H1 (cell line): ENCODE results near the gene CNNM2. TPM values are rescaled to one million over a fixed set of nuclear protein-coding genes. Genes with fewer than 3 reads are reported as not detected.

Experiments
- CTCF ChIA-PET: fragments of 300-600 bp; sonication (Branson Sonifier 250); formaldehyde crosslinking; loops from one replicate; lab custom pipeline; 2021; ENCODE audit not compliant: partially characterized antibody; lab: Charles Lee
- POLR2A ChIA-PET: fragments of 300-600 bp; sonication (Branson Sonifier 250); formaldehyde crosslinking; loops from one replicate; lab custom pipeline; 2021; ENCODE audit warnings: inconsistent platforms; ENCODE audit not compliant: partially characterized antibody; lab: Charles Lee
- DNase-seq, 2 experiments: peaks; one replicate each; pipeline versions ENCODE4 v3.0.0 to v3.0.0-alpha.2; 2010 to 2022; ENCODE audit warnings: low spot score in 2 of 2, low read depth in 1 of 2, mixed read lengths in 1 of 2
- FAIRE-seq: peaks from 2 replicates; lab custom pipeline; 2011; peaks lifted over from hg19 to GRCh38; lab: Jason Lieb, UNC
- H2AFZ ChIP-seq: 2 replicates; pipeline ENCODE4 v1.8.1; 2012; ENCODE audit warnings: low read length, inconsistent platforms
- H2AK5ac ChIP-seq: 2 replicates; pipeline ENCODE4 v1.6.1; 2013; ENCODE audit warnings: low read depth, low read length
- H2BK120ac ChIP-seq: replicated peaks from 2 replicates; pipeline ENCODE3; 2013; ENCODE audit warnings: low read depth, low read length, inconsistent platforms
- H2BK12ac ChIP-seq: 2 replicates; pipeline ENCODE4 v1.6.1; 2013; ENCODE audit warnings: low read depth, low read length
- H2BK15ac ChIP-seq: 2 replicates; pipeline ENCODE4 v1.6.1; 2013; ENCODE audit warnings: low read length
- H2BK20ac ChIP-seq: 2 replicates; pipeline ENCODE4 v1.6.1; 2013; ENCODE audit warnings: low read length
- H2BK5ac ChIP-seq: 2 replicates; pipeline ENCODE4 v1.6.1; 2013; ENCODE audit warnings: low read depth, low read length
- H3K14ac ChIP-seq: 2 replicates; pipeline ENCODE4 v1.6.1; 2013; ENCODE audit warnings: inconsistent platforms; ENCODE audit not compliant: insufficient read length
- H3K18ac ChIP-seq: 2 replicates; pipeline ENCODE4 v1.6.1; 2013; ENCODE audit warnings: low read length; ENCODE audit errors: extremely low read depth
- H3K23ac ChIP-seq: 2 replicates; pipeline ENCODE4 v1.6.1; 2013; ENCODE audit warnings: inconsistent platforms; ENCODE audit not compliant: insufficient read length
- H3K23me2 ChIP-seq: 2 replicates; pipeline ENCODE4 v1.6.1; 2013; ENCODE audit warnings: low read depth, low read length
- H3K27ac ChIP-seq: 2 replicates; pipeline ENCODE4 v1.6.1; 2011; ENCODE audit warnings: low read depth, low read length, inconsistent platforms
- H3K27me3 ChIP-seq, 4 experiments: replicated peaks in 1 of 4; 1 replicate in 1 of 4; 2 replicates in 3 of 4; pipeline versions ENCODE4 v1.6.1 to v1.8.1; 2011 to 2013; ENCODE audit warnings: low read length in 3 of 4, mild to moderate bottlenecking in 3 of 4, inconsistent platforms in 2 of 4, mixed read lengths in 2 of 4, moderate library complexity in 1 of 4; ENCODE audit not compliant: control insufficient read depth in 3 of 4, insufficient read depth in 3 of 4; ENCODE audit errors: extremely low read depth in 1 of 4
- H3K36me3 ChIP-seq, 4 experiments: 2 replicates each; pipeline versions ENCODE4 v1.6.1 to v1.8.1; 2011 to 2013; ENCODE audit warnings: mild to moderate bottlenecking in 4 of 4, low read length in 3 of 4, moderate library complexity in 2 of 4, control low read depth in 1 of 4, inconsistent platforms in 1 of 4; ENCODE audit not compliant: insufficient read depth in 4 of 4, control insufficient read depth in 2 of 4
- H3K4ac ChIP-seq: replicated peaks from 2 replicates; pipeline ENCODE3; 2013; ENCODE audit warnings: low read length, low read depth, mixed read lengths, inconsistent platforms; ENCODE audit not compliant: insufficient read length
- H3K4me1 ChIP-seq, 4 experiments: replicated peaks in 1 of 4; 1 replicate in 1 of 4; 2 replicates in 3 of 4; pipeline versions ENCODE4 v1.6.1 to v1.8.1; 2011 to 2013; ENCODE audit warnings: low read length in 3 of 4, inconsistent platforms in 2 of 4, mixed read lengths in 1 of 4; ENCODE audit not compliant: insufficient read depth in 4 of 4, control insufficient read depth in 3 of 4
- H3K4me2 ChIP-seq, 2 experiments: 2 replicates each; pipeline versions ENCODE4 v1.6.1 to v1.8.1; 2011 to 2013; ENCODE audit warnings: low read depth in 2 of 2, low read length in 2 of 2, control low read depth in 1 of 2, inconsistent platforms in 1 of 2, mild to moderate bottlenecking in 1 of 2; ENCODE audit not compliant: insufficient read depth in 1 of 2
- H3K4me3 ChIP-seq, 4 experiments: fragments of 200-600, 300-600 bp in 1 of 4; sonication (generic), shearing (Covaris generic), sonication (Bioruptor Twin) in 1 of 4; 2 replicates each; pipeline versions ENCODE4 v1.5.1 to v1.8.1; 2011 to 2016; ENCODE audit warnings: low read length in 4 of 4, low read depth in 3 of 4, control low read depth in 2 of 4, inconsistent platforms in 2 of 4, mild to moderate bottlenecking in 2 of 4, mixed read lengths in 1 of 4, moderate library complexity in 1 of 4; ENCODE audit not compliant: insufficient read depth in 2 of 4; ENCODE audit errors: extremely low read depth in 1 of 4
- H3K56ac ChIP-seq: replicated peaks from 2 replicates; pipeline ENCODE3; 2013; ENCODE audit warnings: low read depth, mild to moderate bottlenecking, mixed read lengths, low read length, inconsistent platforms; ENCODE audit not compliant: insufficient read length
- H3K79me1 ChIP-seq: 2 replicates; pipeline ENCODE4 v1.6.1; 2013; ENCODE audit warnings: low read depth, low read length, control low read depth
- H3K79me2 ChIP-seq, 2 experiments: 2 replicates each; pipeline versions ENCODE4 v1.6.1 to v1.8.1; 2012 to 2013; ENCODE audit warnings: low read length in 2 of 2, mild to moderate bottlenecking in 2 of 2, inconsistent platforms in 1 of 2; ENCODE audit not compliant: insufficient read depth in 2 of 2, control insufficient read depth in 1 of 2
- H3K9ac ChIP-seq, 4 experiments: replicated peaks in 1 of 4; 1 replicate in 1 of 4; 2 replicates in 3 of 4; pipeline versions ENCODE4 v1.6.1 to v1.8.1; 2011 to 2013; ENCODE audit warnings: low read depth in 3 of 4, low read length in 3 of 4, control low read depth in 2 of 4, mild to moderate bottlenecking in 2 of 4, moderate library complexity in 2 of 4, inconsistent platforms in 1 of 4; ENCODE audit errors: extremely low read depth in 1 of 4
- H3K9me3 ChIP-seq, 2 experiments: 2 replicates each; pipeline versions ENCODE4 v1.6.1 to v1.8.1; 2012 to 2013; ENCODE audit warnings: mild to moderate bottlenecking in 2 of 2, moderate library complexity in 2 of 2, control low read depth in 1 of 2, inconsistent platforms in 1 of 2, low read depth in 1 of 2, low read length in 1 of 2, mixed read lengths in 1 of 2; ENCODE audit not compliant: insufficient read depth in 2 of 2
- H4K20me1 ChIP-seq, 2 experiments: replicated peaks in 1 of 2; 2 replicates each; pipeline versions ENCODE3 to v1.8.1; 2011 to 2013; ENCODE audit warnings: inconsistent platforms in 2 of 2, low read length in 2 of 2, mild to moderate bottlenecking in 1 of 2; ENCODE audit not compliant: insufficient read depth in 2 of 2, control insufficient read depth in 1 of 2
- H4K5ac ChIP-seq: 2 replicates; pipeline ENCODE4 v1.6.1; 2013; ENCODE audit warnings: low read length, low read depth, mixed read lengths, inconsistent platforms; ENCODE audit not compliant: insufficient read length
- H4K8ac ChIP-seq: 2 replicates; pipeline ENCODE4 v1.8.0; 2013; ENCODE audit warnings: mild to moderate bottlenecking, moderate library complexity, low read length, inconsistent platforms; ENCODE audit not compliant: insufficient read depth; ENCODE audit errors: extremely low read depth
- H4K91ac ChIP-seq: replicated peaks from 2 replicates; pipeline ENCODE3; 2013; ENCODE audit warnings: low read length, mixed read lengths, inconsistent platforms; ENCODE audit not compliant: insufficient read length
- ASH2L ChIP-seq: fragments of 200-600, 300-600 bp; sonication (generic); IDR thresholded peaks from one replicate; pipeline ENCODE4 v1.7.1; 2017; ENCODE audit warnings: low read length
- KDM4A ChIP-seq: IDR thresholded peaks from one replicate; pipeline ENCODE4 v1.7.1; 2012; ENCODE audit warnings: low read depth, mild to moderate bottlenecking, moderate library complexity, low read length, inconsistent platforms; ENCODE audit not compliant: severe bottlenecking
- TCF12 ChIP-seq: IDR thresholded peaks from 2 replicates; pipeline ENCODE4 v1.6.1; 2011; ENCODE audit warnings: low read depth, mild to moderate bottlenecking, low read length
- ZNF274 ChIP-seq: IDR thresholded peaks from 2 replicates; pipeline ENCODE4 v1.7.0; 2012; ENCODE audit warnings: low read length, borderline replicate concordance; ENCODE audit errors: extremely low read depth
- polyA plus RNA-seq, 7 experiments: library from polyadenylated mRNA; depleted of rRNA in 3 of 7; stranded (reverse) in 5 of 7; unstranded in 2 of 7; fragments of >200 nt in 5 of 7; fragments of 200-250 nt in 2 of 7; gene quantifications; 1 replicate in 5 of 7; 2 replicates in 1 of 7; 4 replicates in 1 of 7; pipeline versions ENCODE4 v1.2.1 to v1.2.3, GENCODE V29; 2011 to 2013; ENCODE audit warnings: missing spikeins in 2 of 7, mixed read lengths in 2 of 7
- total RNA-seq: library from RNA; stranded (reverse); fragmentation: NEBNext Ultra II Directional; extraction: Animal tissue kit (Norgen Biotek cat#: 25700); gene quantifications from 2 replicates; pipeline ENCODE4 v1.2.1, GENCODE V29; 2021

CNNM2 gene
- total and polyA plus RNA-seq, 2 of the 8 experiments (the other 6 are each of a cell fraction or from before 2014, with no cell fraction given), result 7.3 to 23.6 TPM

GRCh38 chr10:102904346-102904745 lies 13.7 kb upstream of the CNNM2 start:
- H3K79me2 ChIP-seq, result no peaks in the 10 kb centered on the region
- DNase-seq, result no peak
- no peak overlapping the region for H3K9ac ChIP-seq
- no peak overlapping the region for H3K27ac ChIP-seq
- H3K56ac ChIP-seq, result no peak overlapping the region
- no peaks in the 10 kb centered on the region for H3K79me1 ChIP-seq
- H4K20me1 ChIP-seq, result no peaks in the 10 kb centered on the region
- H3K4me1 ChIP-seq, result no peaks in the 10 kb centered on the region
- H3K23ac ChIP-seq, result no peak overlapping the region
- no peak overlapping the region for H2AFZ ChIP-seq
- H3K14ac ChIP-seq, result no peak overlapping the region
- no peak overlapping the region for H3K4me3 ChIP-seq
- no peak overlapping the region for H4K5ac ChIP-seq
- H2BK120ac ChIP-seq, result no peak overlapping the region
- FAIRE-seq, result no peak
- POLR2A ChIA-PET, result interaction anchor here (0.6 to 1.0 kb wide), 2 partner anchors 160 to 190 kb away, joined by 3 to 4 read pairs; no protein-coding TSS in a partner anchor
- no peak overlapping the region for H2BK15ac ChIP-seq
- no peak overlapping the region for H2BK5ac ChIP-seq
- H2BK20ac ChIP-seq, result no peak overlapping the region
- H3K9me3 ChIP-seq, result no peaks in the 10 kb centered on the region
- no peaks in the 10 kb centered on the region for H3K23me2 ChIP-seq
- TF ChIP-seq KDM4A, result no peak
- TF ChIP-seq ZNF274, result no peak
- no peak for TF ChIP-seq TCF12
- no peak for TF ChIP-seq ASH2L
- TF ChIP-seq, all 59 proteins: peak for 0
- Histone ChIP-seq H3K27me3 (no peaks in the 10 kb centered on the region), H3K18ac (no peak overlapping the region), H2AK5ac (no peak overlapping the region), H2BK12ac (no peak overlapping the region), H4K91ac (no peak overlapping the region), H3K36me3 (no peaks in the 10 kb centered on the region), H3K4me2 (no peak overlapping the region), H3K4ac (no peak overlapping the region), H4K8ac (no peak overlapping the region)
- CTCF ChIA-PET, result interaction anchor here (0.6 to 8.0 kb wide), 5 partner anchors 17 to 191 kb away, joined by 3 to 118 read pairs (median 3); partner anchors contain the start of genes BORCS7 and CYP17A1
